Glutamatergic neuron (in vitro differentiated cells): ENCODE data around the gene MAP3K10. TPM values are rescaled to one million over a fixed set of nuclear protein-coding genes. Genes with fewer than 3 reads are reported as not detected.

Experiments used
- DNase-seq: peaks from one replicate; pipeline ENCODE4 v3.0.0; 2022
- H3K27ac Mint-ChIP-seq: one replicate; pipeline ENCODE4 v1.8.0; 2020; ENCODE audit warnings: mild to moderate bottlenecking, mixed read lengths, inconsistent platforms; ENCODE audit not compliant: unreplicated experiment
- H3K27me3 Mint-ChIP-seq: one replicate; pipeline ENCODE4 v1.8.0; 2020; ENCODE audit warnings: mild to moderate bottlenecking, moderate library complexity, mixed read lengths, inconsistent platforms; ENCODE audit not compliant: unreplicated experiment
- H3K36me3 Mint-ChIP-seq: one replicate; pipeline ENCODE4 v1.8.0; 2020; ENCODE audit warnings: mild to moderate bottlenecking, mixed read lengths, inconsistent platforms; ENCODE audit not compliant: unreplicated experiment
- H3K4me1 Mint-ChIP-seq: one replicate; pipeline ENCODE4 v1.8.0; 2020; ENCODE audit warnings: mild to moderate bottlenecking, low read depth, mixed read lengths, inconsistent platforms; ENCODE audit not compliant: unreplicated experiment
- H3K4me3 Mint-ChIP-seq: one replicate; pipeline ENCODE4 v1.8.0; 2020; ENCODE audit warnings: mild to moderate bottlenecking, mixed read lengths, inconsistent platforms; ENCODE audit not compliant: unreplicated experiment
- H3K9me3 Mint-ChIP-seq: one replicate; pipeline ENCODE4 v1.8.0; 2020; ENCODE audit warnings: mild to moderate bottlenecking, moderate library complexity, mixed read lengths, inconsistent platforms; ENCODE audit not compliant: unreplicated experiment
- CTCF ChIP-seq: fragments of 200-600 bp; sonication (generic); IDR thresholded peaks from one replicate; pipeline ENCODE4 v1.5.0; 2021; ENCODE audit not compliant: partially characterized antibody, unreplicated experiment
- total RNA-seq: library from RNA; stranded (reverse); fragmentation: NEBNext Ultra II Directional; extraction: Animal tissue kit (Norgen Biotek cat#: 25700); gene quantifications from one replicate; pipeline ENCODE4 v1.2.1, GENCODE V29; 2021; ENCODE audit not compliant: unreplicated experiment

The MAP3K10 gene
- total RNA-seq, 1 donor from 2014 or later: 66.9 TPM

- Mint-ChIP-seq H3K4me1 (peaks cover 8% of the 10 kb centered on the region), H3K9me3 (peaks cover 4% of the 10 kb centered on the region), H3K4me3 (no peak overlapping the region), H3K27me3 (peaks cover 23% of the 10 kb centered on the region), H3K27ac (no peak overlapping the region), H3K36me3 (peaks cover 9% of the 10 kb centered on the region)
- TF ChIP-seq CTCF: no peak
- no peak for DNase-seq
Measured at GRCh38 chr19:40228346-40228745, 37.1 kb downstream of the MAP3K10 start.

GRCh38 chr19:40228863-40229262, 37.6 kb downstream of the MAP3K10 start:
- Mint-ChIP-seq H3K4me1 (peaks cover 8% of the 10 kb centered on the region), H3K36me3 (peaks cover 9% of the 10 kb centered on the region), H3K27me3 (peaks cover 23% of the 10 kb centered on the region), H3K9me3 (peaks cover 4% of the 10 kb centered on the region), H3K4me3 (no peak overlapping the region), H3K27ac (no peak overlapping the region)
- DNase-seq: no peak
- no peak for TF ChIP-seq CTCF

GRCh38 chr19:40229484-40229883, 38.3 kb downstream of the MAP3K10 start:
- Mint-ChIP-seq H3K4me1 (peaks cover 8% of the 10 kb centered on the region), H3K27ac (no peak overlapping the region)

GRCh38 chr19:40229926-40230417, 38.7 kb downstream of the MAP3K10 start:
- Mint-ChIP-seq H3K27ac (no peak overlapping the region), H3K4me1 (peaks cover 8% of the 10 kb centered on the region), H3K27me3 (peaks cover 18% of the 10 kb centered on the region), H3K4me3 (no peak overlapping the region), H3K9me3 (peaks cover 4% of the 10 kb centered on the region), H3K36me3 (peaks cover 6% of the 10 kb centered on the region)
- TF ChIP-seq CTCF: no peak
- DNase-seq: no peak

More at GRCh38 chr19:40229484-40229883, 38.3 kb downstream of the MAP3K10 start:
- peaks cover 21% of the 10 kb centered on the region for H3K27me3 Mint-ChIP-seq
- peaks cover 4% of the 10 kb centered on the region for H3K9me3 Mint-ChIP-seq
- H3K36me3 Mint-ChIP-seq: peaks cover 9% of the 10 kb centered on the region
- DNase-seq: no peak
- no peak overlapping the region for H3K4me3 Mint-ChIP-seq
- TF ChIP-seq CTCF: no peak

GRCh38 chr19:40231057-40231456, 39.8 kb downstream of the MAP3K10 start:
- no peaks in the 10 kb centered on the region for H3K9me3 Mint-ChIP-seq
- peaks cover 5% of the 10 kb centered on the region for H3K4me1 Mint-ChIP-seq
- H3K4me3 Mint-ChIP-seq: peak overlapping the region; percentile 18
- TF ChIP-seq CTCF: no peak
- peaks cover 12% of the 10 kb centered on the region for H3K27me3 Mint-ChIP-seq
- H3K27ac Mint-ChIP-seq: peak overlapping the region; percentile 16
- H3K36me3 Mint-ChIP-seq: no peaks in the 10 kb centered on the region
- DNase-seq: no peak
